Measurements from ENCODE around the gene FRMD6. TPM values are rescaled to one million over a fixed set of nuclear protein-coding genes. Genes with fewer than 3 reads are reported as not detected.
A peak's percentile ranks its signal among the peaks of the same experiment; 100 is the strongest.

The FRMD6 gene
- total and polyA plus RNA-seq, 5 donors from 2014 or later, result 0.77 to 1.7 (median 0.89) TPM; not detected in 2

DNA sequence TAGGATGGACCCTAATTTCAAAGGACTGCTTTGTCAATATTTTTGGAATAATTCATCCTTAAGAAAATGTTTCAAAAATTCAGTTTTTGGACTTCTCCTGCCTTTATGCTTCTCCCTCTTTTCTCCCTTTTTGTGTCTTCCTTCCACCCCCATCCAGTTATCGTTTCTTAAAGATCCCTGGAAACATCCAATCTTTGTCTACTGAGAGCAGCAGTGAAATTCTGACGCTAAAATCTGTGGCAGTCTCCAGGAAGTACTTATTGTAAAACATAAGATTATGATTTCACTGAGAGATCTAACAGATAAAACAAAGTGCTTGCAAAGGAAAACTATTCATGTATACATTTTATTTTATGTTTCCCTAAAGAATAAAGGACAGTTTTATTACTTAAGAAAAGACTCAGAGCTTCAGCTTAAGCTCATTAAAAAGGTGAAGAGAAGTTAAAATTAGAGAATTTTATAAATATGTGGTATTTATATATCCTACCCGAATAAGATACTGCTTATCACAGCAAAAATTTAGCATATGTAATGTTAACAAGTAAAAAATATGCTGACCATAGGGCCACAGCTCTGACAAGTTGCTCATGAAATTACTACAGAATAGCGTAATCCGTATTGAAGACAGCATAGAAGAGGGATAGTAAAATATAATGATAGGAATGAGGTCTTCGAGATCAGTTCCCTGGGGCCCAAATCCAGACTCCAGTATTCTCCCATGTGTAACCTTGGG, 6.9 kb downstream of the FRMD6 start:
- Histone ChIP-seq H3K4me1 (ENCODE audit: control insufficient read depth, insufficient read depth, low read length, poor library complexity, severe bottlenecking) (peaks cover 3% of the 10 kb centered on the region), H3K9me3 (ENCODE audit: control insufficient read depth in 2 of 2, low read length in 2 of 2) (no peaks in the 10 kb centered on the region), H3K4me3 (ENCODE audit: low read depth, low read length) (no peak overlapping the region), H3K36me3 (ENCODE audit: control insufficient read depth, insufficient read depth, low read length) (no peaks in the 10 kb centered on the region), H3K27me3 (ENCODE audit: control insufficient read depth, insufficient read depth, low read length) (peaks cover 34% of the 10 kb centered on the region), H3K27ac (ENCODE audit: insufficient read depth, low read length, poor library complexity, severe bottlenecking) (no peak overlapping the region)
- no peaks in the 10 kb centered on the region for H3K36me3 Mint-ChIP-seq
- H3K27me3 Mint-ChIP-seq, result peaks cover 58% of the 10 kb centered on the region
- DNase-seq (no peak), ATAC-seq (ENCODE audit: low read depth in 2 of 2) (no peak)
- no peaks in the 10 kb centered on the region for H3K4me1 Mint-ChIP-seq
- H3K9me3 Mint-ChIP-seq, result peaks cover 0 to 1% (median 0%) of the 10 kb centered on the region in 7 donors
- H3K27ac Mint-ChIP-seq, result no peak overlapping the region
- no peak overlapping the region for H3K4me3 Mint-ChIP-seq

DNA sequence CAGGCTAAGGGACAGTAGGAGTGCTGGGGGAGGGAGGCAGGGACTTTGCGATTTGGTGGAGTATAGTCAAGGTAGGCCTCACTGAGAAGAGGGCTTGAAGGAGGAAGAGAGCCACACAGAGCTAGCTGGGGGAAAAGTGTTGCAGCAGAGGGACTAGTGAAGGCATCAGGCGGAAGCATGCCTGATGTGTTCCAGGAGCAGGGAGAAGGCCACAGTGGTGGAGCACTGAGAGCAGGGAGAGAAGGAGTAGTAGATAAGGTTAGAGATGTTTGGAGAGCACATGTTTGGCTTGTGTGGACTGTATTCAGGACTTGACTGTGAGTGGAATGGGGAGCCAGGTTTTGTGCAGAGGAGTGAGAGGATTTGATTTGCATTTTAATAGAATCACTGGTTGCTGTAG, 9.0 kb downstream of the FRMD6 start:
- Mint-ChIP-seq H3K27ac (no peak overlapping the region), H3K4me1 (no peaks in the 10 kb centered on the region), H3K9me3 (peaks cover 0 to 2% (median 0%) of the 10 kb centered on the region in 7 donors), H3K27me3 (peaks cover 40% of the 10 kb centered on the region), H3K4me3 (no peak overlapping the region), H3K36me3 (no peaks in the 10 kb centered on the region)
- H3K4me3 ChIP-seq (ENCODE audit: low read depth, low read length), result no peak overlapping the region
- ATAC-seq (ENCODE audit: low read depth in 2 of 2) (no peak), DNase-seq (no peak)
- H3K27me3 ChIP-seq (ENCODE audit: control insufficient read depth, insufficient read depth, low read length), result peaks cover 18% of the 10 kb centered on the region
- no peaks in the 10 kb centered on the region for H3K36me3 ChIP-seq (ENCODE audit: control insufficient read depth, insufficient read depth, low read length)
- no peaks in the 10 kb centered on the region for H3K9me3 ChIP-seq (ENCODE audit: control insufficient read depth in 2 of 2, low read length in 2 of 2)
- no peak overlapping the region for H3K27ac ChIP-seq (ENCODE audit: insufficient read depth, low read length, poor library complexity, severe bottlenecking)
- no peaks in the 10 kb centered on the region for H3K4me1 ChIP-seq (ENCODE audit: control insufficient read depth, insufficient read depth, low read length, poor library complexity, severe bottlenecking)

DNA sequence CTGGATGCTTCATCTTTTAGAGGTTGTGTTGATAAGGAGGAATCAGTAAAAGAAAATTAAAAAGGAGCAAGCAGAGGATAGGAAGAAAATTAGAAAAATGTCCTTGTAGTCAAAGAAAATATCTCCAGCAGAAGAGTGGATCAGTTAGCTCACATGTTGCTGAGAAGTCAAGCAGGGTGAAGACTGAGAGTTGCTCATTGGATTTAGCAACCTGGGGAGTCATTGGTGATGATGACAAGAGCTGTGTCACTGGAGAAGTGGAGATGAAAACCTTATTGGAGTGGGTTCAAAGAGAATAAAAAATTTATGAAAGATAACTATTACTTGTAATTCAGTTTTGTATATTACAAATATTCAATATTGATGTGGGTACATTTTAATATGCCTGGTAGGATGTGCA, 9.8 kb downstream of the FRMD6 start:
- Mint-ChIP-seq H3K27me3 (peaks cover 34% of the 10 kb centered on the region), H3K36me3 (no peaks in the 10 kb centered on the region)

DNA sequence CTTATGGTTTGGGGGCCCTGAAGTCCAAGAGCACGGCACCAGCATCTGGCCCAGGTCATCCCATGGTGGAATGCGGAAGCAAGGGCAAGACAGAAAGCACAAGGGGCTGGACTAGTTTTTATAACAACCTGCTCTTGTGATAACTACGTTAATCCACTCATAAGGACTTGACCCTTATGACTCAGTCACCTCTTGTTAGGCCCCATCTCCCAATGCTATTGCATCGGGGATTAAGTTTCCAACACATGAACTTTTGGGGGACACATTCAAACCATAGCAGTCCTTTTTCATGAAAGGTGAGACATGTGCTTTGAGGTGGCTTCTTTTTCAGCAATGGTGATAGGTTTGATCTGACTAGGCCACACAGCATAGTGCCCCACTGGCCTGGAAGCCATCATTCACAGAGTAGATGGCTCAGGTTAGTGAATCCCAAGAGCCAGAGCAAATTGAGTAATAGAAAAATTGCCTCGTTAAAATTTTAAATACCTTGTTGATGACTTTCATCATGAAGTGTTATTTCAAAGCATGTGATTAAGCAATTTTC, 12.1 kb downstream of the FRMD6 start:
- Mint-ChIP-seq H3K4me3 (no peak overlapping the region), H3K36me3 (no peaks in the 10 kb centered on the region), H3K4me1 (no peaks in the 10 kb centered on the region), H3K9me3 (peaks cover 0 to 2% (median 0%) of the 10 kb centered on the region in 7 donors), H3K27ac (no peak overlapping the region), H3K27me3 (peaks cover 13% of the 10 kb centered on the region)
- Histone ChIP-seq H3K4me3 (ENCODE audit: low read depth, low read length) (no peak overlapping the region), H3K27me3 (ENCODE audit: control insufficient read depth, insufficient read depth, low read length) (peaks cover 6% of the 10 kb centered on the region), H3K36me3 (ENCODE audit: control insufficient read depth, insufficient read depth, low read length) (no peaks in the 10 kb centered on the region), H3K4me1 (ENCODE audit: control insufficient read depth, insufficient read depth, low read length, poor library complexity, severe bottlenecking) (no peaks in the 10 kb centered on the region), H3K27ac (ENCODE audit: insufficient read depth, low read length, poor library complexity, severe bottlenecking) (no peak overlapping the region), H3K9me3 (ENCODE audit: control insufficient read depth in 2 of 2, low read length in 2 of 2) (no peaks in the 10 kb centered on the region)
- DNase-seq (no peak), ATAC-seq (ENCODE audit: low read depth in 2 of 2) (no peak)

More for the DNA sequence above, 9.8 kb downstream of the FRMD6 start:
- DNase-seq, result no peak
- no peak for ATAC-seq (ENCODE audit: low read depth in 2 of 2)
- peaks cover 14% of the 10 kb centered on the region for H3K27me3 ChIP-seq (ENCODE audit: control insufficient read depth, insufficient read depth, low read length)
- H3K4me3 ChIP-seq (ENCODE audit: low read depth, low read length), result no peak overlapping the region
- H3K4me1 Mint-ChIP-seq, result no peaks in the 10 kb centered on the region
- H3K9me3 Mint-ChIP-seq, result peaks cover 0 to 2% (median 0%) of the 10 kb centered on the region in 7 donors
- no peaks in the 10 kb centered on the region for H3K4me1 ChIP-seq (ENCODE audit: control insufficient read depth, insufficient read depth, low read length, poor library complexity, severe bottlenecking)
- H3K9me3 ChIP-seq (ENCODE audit: control insufficient read depth in 2 of 2, low read length in 2 of 2), result no peaks in the 10 kb centered on the region
- no peaks in the 10 kb centered on the region for H3K36me3 ChIP-seq (ENCODE audit: control insufficient read depth, insufficient read depth, low read length)
- no peak overlapping the region for H3K4me3 Mint-ChIP-seq
- H3K27ac Mint-ChIP-seq, result no peak overlapping the region
- H3K27ac ChIP-seq (ENCODE audit: insufficient read depth, low read length, poor library complexity, severe bottlenecking), result no peak overlapping the region

DNA sequence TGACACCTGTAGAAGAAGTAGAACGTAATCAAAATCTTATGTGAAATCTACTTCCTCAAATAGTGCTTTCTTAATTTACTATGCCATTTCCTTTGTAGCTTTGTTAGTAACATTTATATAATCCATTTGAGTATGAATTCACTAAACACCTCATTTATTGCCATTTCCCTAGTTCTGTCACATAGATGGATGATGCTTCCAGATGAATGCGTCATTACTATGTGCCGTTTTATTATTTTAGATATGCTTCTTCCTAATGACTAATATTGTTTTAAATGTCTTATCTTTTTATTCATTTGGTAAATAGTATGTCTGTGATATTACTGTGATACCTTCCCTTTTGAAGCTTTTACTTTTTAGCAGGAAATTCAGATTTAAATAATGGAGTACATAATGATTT, 14.4 kb downstream of the FRMD6 start:
- Histone ChIP-seq H3K4me1 (ENCODE audit: control insufficient read depth, insufficient read depth, low read length, poor library complexity, severe bottlenecking) (no peaks in the 10 kb centered on the region), H3K4me3 (ENCODE audit: low read depth, low read length) (no peak overlapping the region), H3K27me3 (ENCODE audit: control insufficient read depth, insufficient read depth, low read length) (peaks cover 3% of the 10 kb centered on the region), H3K9me3 (ENCODE audit: control insufficient read depth in 2 of 2, low read length in 2 of 2) (no peaks in the 10 kb centered on the region), H3K27ac (ENCODE audit: insufficient read depth, low read length, poor library complexity, severe bottlenecking) (no peak overlapping the region), H3K36me3 (ENCODE audit: control insufficient read depth, insufficient read depth, low read length) (no peaks in the 10 kb centered on the region)
- ATAC-seq (ENCODE audit: low read depth in 2 of 2) (no peak), DNase-seq (no peak)
- H3K9me3 Mint-ChIP-seq, result peaks cover 0 to 4% (median 0%) of the 10 kb centered on the region in 7 donors
- H3K36me3 Mint-ChIP-seq, result no peaks in the 10 kb centered on the region
- no peak overlapping the region for H3K4me3 Mint-ChIP-seq
- H3K4me1 Mint-ChIP-seq, result no peaks in the 10 kb centered on the region
- no peaks in the 10 kb centered on the region for H3K27me3 Mint-ChIP-seq
- H3K27ac Mint-ChIP-seq, result no peak overlapping the region

DNA sequence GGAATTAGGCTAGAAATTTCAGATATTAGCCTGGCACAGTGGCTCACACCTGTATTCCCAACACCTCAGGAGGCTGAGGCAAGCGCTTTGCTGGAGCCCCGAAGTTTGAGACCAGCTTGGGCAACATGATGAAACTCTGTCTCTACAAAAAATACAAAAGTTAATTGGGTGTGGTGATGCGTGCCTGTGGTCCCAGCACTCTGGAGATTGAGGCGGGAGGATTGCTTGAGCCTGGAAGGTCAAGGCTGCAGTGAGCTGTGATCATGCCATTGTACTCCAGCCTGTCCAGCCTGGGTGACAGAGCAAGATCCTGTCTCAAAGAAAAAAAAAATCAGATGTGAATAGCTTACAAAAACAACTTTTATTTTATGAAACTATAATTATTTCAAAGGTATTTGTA, 15.1 kb downstream of the FRMD6 start:
- H3K36me3 ChIP-seq (ENCODE audit: control insufficient read depth, insufficient read depth, low read length), result no peaks in the 10 kb centered on the region
- no peak overlapping the region for H3K4me3 ChIP-seq (ENCODE audit: low read depth, low read length)
- no peak overlapping the region for H3K27ac ChIP-seq (ENCODE audit: insufficient read depth, low read length, poor library complexity, severe bottlenecking)
- H3K27me3 ChIP-seq (ENCODE audit: control insufficient read depth, insufficient read depth, low read length), result peaks cover 2% of the 10 kb centered on the region
- no peaks in the 10 kb centered on the region for H3K9me3 ChIP-seq (ENCODE audit: control insufficient read depth in 2 of 2, low read length in 2 of 2)
- ATAC-seq (ENCODE audit: low read depth in 2 of 2) (no peak), DNase-seq (no peak)
- Mint-ChIP-seq H3K36me3 (no peaks in the 10 kb centered on the region), H3K27ac (no peak overlapping the region), H3K4me1 (no peaks in the 10 kb centered on the region), H3K27me3 (no peaks in the 10 kb centered on the region), H3K4me3 (no peak overlapping the region), H3K9me3 (peaks cover 0 to 4% (median 0%) of the 10 kb centered on the region in 7 donors)
- H3K4me1 ChIP-seq (ENCODE audit: control insufficient read depth, insufficient read depth, low read length, poor library complexity, severe bottlenecking), result no peaks in the 10 kb centered on the region

DNA sequence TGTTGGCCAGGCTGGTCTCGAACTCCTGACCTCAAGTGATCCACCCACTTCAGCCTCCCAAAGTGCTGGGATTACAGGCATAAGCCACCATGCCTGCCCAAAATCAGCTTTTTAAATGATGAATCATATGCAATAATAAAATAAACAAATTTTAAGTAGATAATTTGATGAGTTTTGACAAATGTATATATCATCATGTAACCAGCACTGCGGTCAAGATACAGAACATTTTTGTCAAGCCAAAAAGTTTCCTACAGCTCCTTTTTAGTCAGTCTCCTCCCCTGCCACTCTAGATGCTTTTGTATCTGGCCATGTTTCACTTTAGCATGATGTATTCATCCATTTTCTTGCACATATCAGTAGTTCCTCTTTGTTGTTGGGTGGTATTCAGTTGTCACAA, 17.2 kb downstream of the FRMD6 start:
- no peak overlapping the region for H3K4me3 ChIP-seq (ENCODE audit: low read depth, low read length)
- Mint-ChIP-seq H3K36me3 (no peaks in the 10 kb centered on the region), H3K9me3 (peaks cover 0 to 4% (median 0%) of the 10 kb centered on the region in 7 donors), H3K4me1 (no peaks in the 10 kb centered on the region), H3K27me3 (no peaks in the 10 kb centered on the region), H3K27ac (peak overlapping the region in 1 of 3 donors; percentile 65), H3K4me3 (no peak overlapping the region)
- H3K27me3 ChIP-seq (ENCODE audit: control insufficient read depth, insufficient read depth, low read length), result peaks cover 2% of the 10 kb centered on the region
- H3K9me3 ChIP-seq (ENCODE audit: control insufficient read depth in 2 of 2, low read length in 2 of 2), result no peaks in the 10 kb centered on the region
- ATAC-seq (ENCODE audit: low read depth in 2 of 2) (no peak), DNase-seq (no peak)
- no peaks in the 10 kb centered on the region for H3K4me1 ChIP-seq (ENCODE audit: control insufficient read depth, insufficient read depth, low read length, poor library complexity, severe bottlenecking)
- no peaks in the 10 kb centered on the region for H3K36me3 ChIP-seq (ENCODE audit: control insufficient read depth, insufficient read depth, low read length)
- H3K27ac ChIP-seq (ENCODE audit: insufficient read depth, low read length, poor library complexity, severe bottlenecking), result no peak overlapping the region
